ENCODE results near the gene MARS2.
"Not testable (repeated sequence)": the region's sequence is repeated elsewhere in the genome, so short reads cannot be mapped to it uniquely, and the experiment has no call there.

MARS2 gene

GRCh38 chr2:197705121-197705911 lies at the start of gene MARS2:
TSS of gene MARS2 (plus strand) at chr2:197705369. CDS start at chr2:197705406, 37 bp downstream.
- DNase-seq (ENCODE audit: low read depth) = peak; percentile 72

- no peak for DNase-seq (ENCODE audit: low read depth)
Observed at GRCh38 chr2:197657562-197657961, 47.6 kb upstream of the MARS2 start.

DNA sequence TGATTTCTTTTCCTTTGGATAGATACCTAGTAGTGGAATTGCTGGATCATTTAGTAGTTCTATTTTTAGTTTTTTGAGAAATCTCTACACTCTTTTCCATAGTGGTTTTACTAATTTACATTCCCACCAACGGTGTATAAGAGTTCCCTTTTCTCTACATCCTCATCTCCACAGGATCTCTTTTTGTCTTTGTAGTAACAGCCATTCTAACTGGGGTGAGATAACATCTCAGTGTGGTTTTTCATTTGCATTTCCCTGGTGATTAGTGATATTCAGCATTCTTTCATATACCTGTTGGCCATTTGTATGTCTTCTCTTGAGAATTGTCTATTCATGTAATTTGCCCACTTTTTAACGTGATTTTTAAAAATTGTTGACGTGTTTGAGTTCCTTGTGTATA lies 43.5 kb upstream of the MARS2 start:
- DNase-seq (ENCODE audit: low read depth) = no peak

DNA sequence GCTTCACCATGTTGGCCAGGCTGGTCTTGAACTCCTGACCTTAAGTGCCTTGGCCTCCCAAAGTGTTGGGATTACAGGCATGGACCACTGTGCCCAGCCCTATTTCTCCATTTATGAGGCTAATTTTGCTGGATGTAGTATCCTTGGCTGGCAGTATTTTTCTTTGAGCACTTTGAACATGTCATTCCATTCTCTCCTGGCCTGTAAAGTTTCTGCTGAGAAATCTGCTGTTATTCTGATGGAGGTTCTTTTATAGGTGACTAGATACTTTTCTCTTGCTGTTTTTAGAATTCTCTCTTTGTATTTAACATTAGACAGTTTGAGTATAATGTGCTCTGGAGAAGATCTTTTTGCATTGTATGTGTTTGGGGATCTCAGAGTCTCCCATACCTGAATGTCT lies 38.9 kb upstream of the MARS2 start:
- DNase-seq (ENCODE audit: low read depth) = no peak

GRCh38 chr2:197668296-197668695 lies 36.9 kb upstream of the MARS2 start:
- DNase-seq (ENCODE audit: low read depth) = no peak

GRCh38 chr2:197669077-197669476 lies 36.1 kb upstream of the MARS2 start:
- no peak for DNase-seq (ENCODE audit: low read depth)

GRCh38 chr2:197672371-197672893 lies 32.7 kb upstream of the MARS2 start:
- DNase-seq (ENCODE audit: low read depth) = no peak

- no peak for DNase-seq (ENCODE audit: low read depth)
Observed at GRCh38 chr2:197673106-197673505, 32.1 kb upstream of the MARS2 start.

DNA sequence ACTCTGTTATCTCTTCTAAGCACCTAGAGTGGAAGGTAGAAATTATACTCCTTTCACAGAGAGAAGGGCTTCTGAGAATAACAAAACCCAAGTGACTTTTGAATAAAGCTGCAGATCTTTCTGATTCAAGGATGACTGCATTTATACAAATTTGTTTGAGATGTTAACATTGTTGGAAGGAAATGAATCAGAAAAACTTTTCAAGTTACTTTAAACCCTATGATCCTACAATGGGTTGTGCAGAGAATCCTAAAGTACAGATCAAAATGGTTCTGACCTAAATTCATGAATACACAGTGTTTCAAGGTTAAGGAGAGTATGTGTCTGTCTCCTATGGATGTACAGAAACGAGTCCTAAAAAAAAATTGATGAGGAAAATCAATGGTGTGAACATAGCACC lies 31.6 kb upstream of the MARS2 start:
- no peak for DNase-seq (ENCODE audit: low read depth)

- no peak for DNase-seq (ENCODE audit: low read depth)
Observed at GRCh38 chr2:197674060-197674459, 31.1 kb upstream of the MARS2 start.

- DNase-seq (ENCODE audit: low read depth) = no peak
Observed at GRCh38 chr2:197674591-197674990, 30.6 kb upstream of the MARS2 start.

- no peak for DNase-seq (ENCODE audit: low read depth)
Observed at GRCh38 chr2:197675246-197675645, 29.9 kb upstream of the MARS2 start, which contains the start of gene RFTN2. TSS of gene RFTN2 (minus strand) at chr2:197675587. CDS start at chr2:197675458, 129 bp downstream.

DNA sequence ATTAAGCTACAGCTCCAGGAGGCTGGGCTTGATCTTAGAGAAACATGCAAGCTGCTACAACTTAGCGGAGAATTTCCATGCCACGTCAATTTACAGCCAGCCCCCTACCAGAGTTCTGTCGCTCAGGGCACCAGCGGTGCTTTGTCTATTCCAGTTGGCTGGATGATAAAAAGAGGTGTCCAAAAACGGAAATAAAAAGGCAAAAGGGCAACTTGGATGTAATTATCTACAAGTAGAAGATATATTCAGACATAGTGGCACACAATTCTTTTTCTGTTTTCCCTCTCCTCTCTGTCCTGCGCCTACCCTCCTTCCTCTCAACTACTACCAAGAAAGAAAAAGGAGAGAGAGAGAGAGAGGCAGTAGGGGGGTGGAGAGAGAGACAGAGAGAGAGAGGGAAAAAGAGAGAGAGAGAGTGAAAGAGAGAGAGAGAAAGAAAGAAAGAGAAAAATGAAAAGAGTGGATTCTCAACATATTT lies 29.4 kb upstream of the MARS2 start:
- DNase-seq (ENCODE audit: low read depth) = no peak

DNA sequence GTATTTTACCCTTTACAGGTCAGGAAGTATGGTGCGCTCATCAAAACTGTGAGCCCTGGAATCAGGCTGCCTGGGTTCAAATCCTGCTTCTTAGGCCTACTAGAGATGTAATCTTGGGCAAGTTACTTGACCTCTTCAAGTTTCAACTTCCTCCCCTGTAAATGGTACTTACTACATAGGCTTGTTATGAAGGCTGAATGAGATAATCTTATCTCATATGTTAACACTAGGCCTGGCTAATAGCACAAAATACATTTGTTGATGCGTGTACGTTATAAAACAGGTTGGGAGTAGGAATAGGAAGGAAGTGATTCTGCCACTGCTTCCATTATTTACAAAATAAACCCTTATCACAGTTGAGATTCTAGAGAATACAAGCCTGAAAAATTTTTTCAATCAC lies 28.1 kb upstream of the MARS2 start:
- DNase-seq (ENCODE audit: low read depth) = no peak

DNA sequence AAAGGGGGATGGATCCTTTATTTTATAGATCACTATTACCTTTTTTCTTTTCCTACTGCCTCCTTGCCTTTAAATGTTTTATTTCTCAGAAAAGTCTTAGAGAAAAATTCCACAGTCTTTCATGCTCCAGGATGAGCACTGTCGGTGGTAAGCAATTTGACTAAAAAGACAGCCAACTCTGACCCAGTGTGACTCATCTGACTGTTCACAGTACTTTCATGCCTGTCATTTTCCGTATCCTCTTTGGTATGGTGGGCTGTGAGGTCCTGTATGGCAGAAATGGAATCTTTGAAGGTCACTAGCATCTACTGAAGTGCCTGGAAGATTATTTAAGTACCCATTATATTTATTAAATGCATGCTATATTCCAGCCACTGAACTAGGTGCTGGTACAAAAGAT lies 27.7 kb upstream of the MARS2 start:
- DNase-seq (ENCODE audit: low read depth) = no peak

- DNase-seq (ENCODE audit: low read depth) = not testable (repeated sequence)
Observed at GRCh38 chr2:197695206-197695605, 10.0 kb upstream of the MARS2 start.

DNA sequence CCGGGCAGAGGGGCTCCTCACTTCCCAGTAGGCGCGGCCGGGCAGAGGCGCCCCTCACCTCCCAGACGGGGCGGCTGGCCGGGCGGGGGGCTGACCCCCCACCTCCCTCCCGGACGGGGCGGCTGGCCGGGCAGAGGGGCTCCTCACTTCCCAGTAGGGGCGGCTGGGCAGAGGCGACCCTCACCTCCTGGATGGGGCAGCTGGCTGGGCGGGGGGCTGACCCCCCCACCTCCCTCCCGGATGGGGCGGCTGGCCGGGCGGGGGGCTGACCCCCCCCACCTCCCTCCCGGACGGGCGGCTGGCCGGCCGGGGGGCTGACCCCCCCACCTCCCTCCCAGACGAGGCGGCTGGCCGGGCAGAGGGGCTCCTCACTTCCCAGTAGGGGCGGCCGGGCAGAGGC lies 9.2 kb upstream of the MARS2 start:
- not testable (repeated sequence) for DNase-seq (ENCODE audit: low read depth)

- DNase-seq (ENCODE audit: low read depth) = not testable (repeated sequence)
Observed at GRCh38 chr2:197696571-197696970, 8.6 kb upstream of the MARS2 start.

GRCh38 chr2:197699724-197700123 lies 5.4 kb upstream of the MARS2 start:
- DNase-seq (ENCODE audit: low read depth) = not testable (repeated sequence)

DNA sequence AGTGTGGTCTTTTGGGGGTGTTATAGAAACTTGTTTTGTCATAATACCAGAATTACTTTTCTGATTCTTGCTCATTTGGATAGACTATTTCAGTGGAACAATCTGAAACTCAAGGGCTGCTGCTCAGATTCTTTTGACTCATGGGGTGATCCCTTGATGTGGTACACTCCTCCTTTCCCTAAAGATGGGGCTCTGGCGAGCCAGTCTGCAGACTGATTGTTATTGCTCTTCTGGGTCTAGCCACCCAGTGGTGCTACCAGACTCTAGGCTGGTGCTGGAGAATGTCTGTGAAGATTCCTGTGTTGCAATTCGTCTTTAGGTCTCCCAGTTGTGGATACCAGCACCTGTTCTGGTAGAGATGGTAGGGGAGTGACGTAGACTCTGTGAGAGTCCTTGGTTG lies 4.2 kb upstream of the MARS2 start:
- no peak for DNase-seq (ENCODE audit: low read depth)

DNA sequence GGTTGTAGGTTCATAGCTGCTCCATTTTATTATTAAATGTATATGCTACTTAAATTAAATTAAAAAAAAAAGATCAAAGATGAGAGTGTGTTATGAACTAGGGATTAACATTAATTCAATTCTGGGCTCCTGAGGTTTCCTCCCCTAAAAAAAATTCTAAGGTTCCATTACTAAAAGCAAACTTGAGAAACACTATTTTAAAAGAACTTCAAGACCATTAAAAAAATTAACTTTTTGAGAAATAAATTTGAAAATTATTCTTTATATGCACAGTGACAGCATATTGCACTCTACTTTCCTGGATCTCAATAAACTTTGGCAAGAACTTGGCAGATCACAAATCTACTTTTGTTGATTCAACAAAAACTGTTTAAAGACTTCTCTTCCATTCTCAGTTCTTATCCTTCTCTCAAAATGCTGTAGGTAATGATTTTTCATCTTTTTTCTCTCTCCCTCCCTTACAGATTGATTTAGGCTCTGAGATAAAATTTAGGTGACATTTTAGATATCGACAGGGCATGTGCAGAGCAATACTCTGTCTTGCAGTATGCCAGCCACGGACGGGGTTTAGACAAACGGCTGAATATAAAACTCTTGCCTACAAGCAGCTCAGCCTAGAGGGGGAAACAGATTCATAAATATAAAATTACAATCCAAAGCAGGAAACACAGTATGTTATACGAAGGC lies 592 bp upstream of the MARS2 start:
- DNase-seq (ENCODE audit: low read depth) = no peak

DNA sequence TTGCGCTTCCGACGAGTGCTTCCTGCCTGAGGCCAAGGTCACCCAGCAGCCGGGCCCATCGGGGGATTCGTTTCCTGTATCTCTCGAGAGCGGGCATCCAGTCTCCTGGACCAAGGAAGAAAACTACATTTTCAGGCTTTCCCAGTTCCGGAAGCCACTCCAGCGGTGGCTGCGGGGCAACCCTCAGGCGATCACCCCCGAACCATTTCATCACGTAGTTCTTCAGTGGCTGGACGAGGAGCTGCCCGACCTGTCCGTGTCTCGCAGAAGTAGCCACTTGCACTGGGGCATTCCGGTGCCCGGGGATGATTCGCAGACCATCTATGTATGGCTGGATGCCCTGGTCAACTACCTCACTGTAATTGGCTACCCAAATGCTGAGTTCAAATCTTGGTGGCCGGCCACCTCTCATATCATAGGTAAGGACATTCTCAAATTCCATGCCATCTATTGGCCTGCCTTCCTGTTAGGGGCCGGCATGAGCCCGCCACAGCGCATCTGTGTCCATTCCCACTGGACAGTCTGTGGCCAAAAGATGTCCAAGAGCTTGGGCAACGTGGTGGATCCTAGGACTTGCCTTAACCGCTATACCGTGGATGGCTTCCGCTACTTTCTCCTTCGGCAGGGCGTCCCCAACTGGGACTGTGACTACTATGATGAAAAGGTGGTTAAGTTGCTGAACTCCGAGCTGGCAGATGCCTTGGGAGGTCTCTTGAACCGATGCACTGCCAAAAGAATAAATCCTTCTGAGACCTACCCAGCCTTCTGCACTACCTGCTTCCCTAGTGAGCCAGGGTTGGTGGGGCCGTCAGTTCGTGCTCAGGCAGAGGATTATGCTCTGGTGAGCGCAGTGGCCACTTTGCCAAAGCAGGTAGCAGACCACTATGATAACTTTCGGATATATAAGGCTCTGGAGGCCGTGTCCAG lies 1.0 kb downstream of the MARS2 start:
- DNase-seq (ENCODE audit: low read depth) = no peak
